K562 (cell line): Measurements from ENCODE around the gene KAZN. TPM values are rescaled to one million over a fixed set of nuclear protein-coding genes. Genes with fewer than 3 reads are reported as not detected.

ENCODE experiments used
- ATAC-seq: fragments of 200-7000 bp; cut with Tn5 transposase; 3 replicates; pipeline ENCODE4 v1.9.1; 2020; ENCODE audit warnings: moderate library complexity
- BruUV-seq: library from RNA; stranded (reverse); fragments of 400-500 nt; replicated peaks from 2 replicates; lab custom pipeline; 2021; lab: Mats Ljungman, UMichigan
- CTCF ChIA-PET: fragments of 300-600 bp; formaldehyde crosslinking; extraction: SDS; loops from one replicate; lab custom pipeline; 2021; ENCODE audit warnings: low intra/inter-chr PET ratio; lab: Yijun Ruan, JAX
- POLR2A ChIA-PET: fragments of 300-600, 350-650 bp; sonication (Branson Sonifier 250); formaldehyde crosslinking; extraction: SDS; loops from one replicate; lab custom pipeline; 2021; ENCODE audit warnings: antibody characterized with exemption, inconsistent platforms; lab: Yijun Ruan, JAX
- DNase-seq, 4 experiments: peaks; one replicate each; pipeline versions ENCODE4 v3.0.0 to v3.0.0-alpha.2; 2011 to 2018; ENCODE audit warnings: low spot score in 3 of 4, mixed read lengths in 3 of 4; ENCODE audit errors: extremely low read depth in 1 of 4
- FAIRE-seq: peaks from 2 replicates; lab custom pipeline; 2011; peaks lifted over from hg19 to GRCh38; lab: Jason Lieb, UNC
- H2AFZ ChIP-seq: 2 replicates; pipeline ENCODE4 v1.6.0; 2011; ENCODE audit warnings: low read depth, low read length, control low read depth, inconsistent platforms
- H3K27ac ChIP-seq: fragments of 200-600 bp; 3 replicates; pipeline ENCODE4 v1.8.0; 2011; ENCODE audit warnings: low read depth, mild to moderate bottlenecking, control low read depth, inconsistent platforms, low read length, moderate library complexity, mixed read lengths; ENCODE audit errors: extremely low read depth
- H3K27me3 ChIP-seq, 2 experiments: fragments of 300-600 bp in 1 of 2; 2 replicates in 1 of 2; 3 replicates in 1 of 2; pipeline versions ENCODE4 v1.6.0 to v1.8.0; 2011; ENCODE audit warnings: inconsistent platforms in 2 of 2, low read length in 2 of 2, mild to moderate bottlenecking in 1 of 2, mixed read lengths in 1 of 2, moderate library complexity in 1 of 2; ENCODE audit not compliant: control insufficient read depth in 2 of 2, insufficient read depth in 2 of 2
- H3K36me3 ChIP-seq: fragments of 300-600 bp; 3 replicates; pipeline ENCODE4 v1.8.0; 2011; ENCODE audit warnings: mild to moderate bottlenecking, low read length, inconsistent platforms; ENCODE audit not compliant: control insufficient read depth, insufficient read depth
- H3K4me1 ChIP-seq, 2 experiments: fragments of 200-600 bp in 1 of 2; replicated peaks in 1 of 2; 2 replicates in 1 of 2; 3 replicates in 1 of 2; pipeline versions ENCODE4 v1.5.1 to v1.8.0; 2011; ENCODE audit warnings: inconsistent platforms in 2 of 2, low read length in 2 of 2, mild to moderate bottlenecking in 1 of 2, mixed read lengths in 1 of 2, moderate library complexity in 1 of 2; ENCODE audit not compliant: control insufficient read depth in 2 of 2, insufficient read depth in 2 of 2
- H3K4me2 ChIP-seq: 2 replicates; pipeline ENCODE4 v1.6.1; 2011; ENCODE audit warnings: low read length, control low read depth, inconsistent platforms, mixed read lengths; ENCODE audit not compliant: insufficient read depth
- H3K4me3 ChIP-seq: fragments of 200-600 bp; sonication (generic), shearing (Covaris generic); 2 replicates; pipeline ENCODE4 v1.5.1; 2016; ENCODE audit warnings: control low read depth, inconsistent platforms
- H3K79me2 ChIP-seq: fragments of 200-600 bp; 3 replicates; pipeline ENCODE4 v1.8.0; 2011; ENCODE audit warnings: low read length, inconsistent platforms; ENCODE audit not compliant: control insufficient read depth, insufficient read depth
- H3K9ac ChIP-seq, 2 experiments: 2 replicates each; pipeline versions ENCODE4 v1.6.0 to v1.6.1; 2011; ENCODE audit warnings: low read depth in 2 of 2, low read length in 2 of 2, control low read depth in 1 of 2, inconsistent platforms in 1 of 2, mild to moderate bottlenecking in 1 of 2, mixed read lengths in 1 of 2; ENCODE audit not compliant: insufficient read depth in 1 of 2
- H3K9me1 ChIP-seq: one replicate; pipeline ENCODE4 v1.6.0; 2011; ENCODE audit warnings: inconsistent platforms, mild to moderate bottlenecking, low read length, moderate library complexity; ENCODE audit not compliant: control insufficient read depth, insufficient read depth
- H3K9me3 ChIP-seq: replicated peaks from 2 replicates; pipeline ENCODE4 v1.5.1; 2011; ENCODE audit warnings: low read depth, low read length, inconsistent platforms; ENCODE audit not compliant: control insufficient read depth, insufficient read depth
- H4K20me1 ChIP-seq: replicated peaks from 2 replicates; pipeline ENCODE4 v1.6.1; 2011; ENCODE audit warnings: low read length, inconsistent platforms, mixed read lengths; ENCODE audit not compliant: control insufficient read depth, insufficient read depth
- ADNP ChIP-seq: fragments of 200-800 bp; sonication (Bioruptor generic); IDR thresholded peaks from 2 replicates; pipeline ENCODE4 v1.6.1; 2016; ENCODE audit warnings: missing genetic modification characterization, missing compliant biosample characterization
- BCOR ChIP-seq: fragments of 450-650 bp; IDR thresholded peaks from 2 replicates; pipeline ENCODE4 v1.6.1; 2016
- BHLHE40 ChIP-seq: IDR thresholded peaks from 2 replicates; pipeline ENCODE4 v1.6.1; 2011; ENCODE audit warnings: low read length, improper control_type of control experiment
- ESRRA ChIP-seq: fragments of 450-650 bp; IDR thresholded peaks from 2 replicates; pipeline ENCODE4 v1.6.1; 2014; ENCODE audit warnings: low read depth, mild to moderate bottlenecking, moderate library complexity, borderline replicate concordance
- HDAC2 ChIP-seq: fragments of 450-650 bp; IDR thresholded peaks from 2 replicates; pipeline ENCODE4 v1.6.1; 2016; ENCODE audit warnings: mild to moderate bottlenecking
- HDGF ChIP-seq: fragments of 450-650 bp; IDR thresholded peaks from 2 replicates; pipeline ENCODE4 v1.6.1; 2016
- KDM1A ChIP-seq, 2 experiments: fragments of 450-650 bp; IDR thresholded peaks; 2 replicates each; pipeline ENCODE4 v1.6.1; 2016; ENCODE audit warnings: mild to moderate bottlenecking in 2 of 2
- MCM2 ChIP-seq: fragments of 450-650 bp; IDR thresholded peaks from 2 replicates; pipeline ENCODE4 v1.6.1; 2017; ENCODE audit warnings: low read depth, mild to moderate bottlenecking
- RBBP5 ChIP-seq: fragments of 200-600 bp; sonication (generic); IDR thresholded peaks from 2 replicates; pipeline ENCODE4 v1.6.1; 2012; ENCODE audit warnings: borderline replicate concordance, mild to moderate bottlenecking, low read length, control low read depth, inconsistent platforms; ENCODE audit not compliant: insufficient read depth, poor library complexity, severe bottlenecking
- RBM25 ChIP-seq: fragments of 200-400 bp; formaldehyde crosslinking; IDR thresholded peaks from 2 replicates; pipeline ENCODE4 v1.6.1; 2018; ENCODE audit warnings: low read length, low read depth, moderate library complexity; ENCODE audit not compliant: severe bottlenecking
- RCOR1 ChIP-seq, 2 experiments: IDR thresholded peaks; 2 replicates each; pipeline ENCODE4 v1.6.1; 2012; ENCODE audit warnings: low read depth in 2 of 2, low read length in 2 of 2, borderline replicate concordance in 1 of 2, improper control_type of control experiment in 1 of 2
- ZKSCAN8 ChIP-seq: fragments of 200-800 bp; sonication (Bioruptor generic); IDR thresholded peaks from 2 replicates; pipeline ENCODE4 v1.6.1; 2016; ENCODE audit warnings: missing genetic modification characterization, missing compliant biosample characterization
- WGBS: fragments of 100-300 bp; shearing (Covaris generic); methylation state at CpG from one replicate; pipeline ENCODE4 v1.1.6; 2016; ENCODE audit warnings: low coverage, mixed read lengths; ENCODE audit not compliant: insufficient coverage; ENCODE audit errors: missing lambda C conversion rate; 5-methylcytosine and 5-hydroxymethylcytosine counted together
- in situ Hi-C: fragments of 300-500 bp; cut with MboI; formaldehyde crosslinking; loops from 4 replicates; pipeline ENCODE4 v1.15.0; 2018; ENCODE audit warnings: inconsistent platforms, mixed read lengths
- intact Hi-C: fragments of 100-400 bp; cut with micrococcal nuclease; formaldehyde crosslinking; loops from 2 replicates; pipeline ENCODE4 v1.14.2; 2022
- polyA plus RNA-seq, 8 experiments: library from polyadenylated mRNA; depleted of rRNA in 4 of 8; stranded (reverse) in 5 of 8; unstranded in 3 of 8; fragments of >200 nt; fragmentation: Nextera tagmentation in 2 of 8; fragmentation: Illumina TruSeq in 1 of 8; extraction: Ambion mirVana in 2 of 8; extraction: Trizol in 1 of 8; gene quantifications; 2 replicates each; pipeline versions ENCODE4 v1.2.1 to v1.2.3, GENCODE V29; 2011 to 2014; ENCODE audit warnings: inconsistent platforms in 1 of 8, missing spikeins in 1 of 8
- total RNA-seq, 7 experiments: library from RNA; depleted of rRNA in 6 of 7; stranded (reverse); fragments of >200 nt in 6 of 7; fragmentation: Illumina TruSeq in 2 of 7; extraction: Trizol in 2 of 7; gene quantifications; 2 replicates each; pipeline versions ENCODE4 v1.2.1 to v1.2.3, GENCODE V29; 2011 to 2021; ENCODE audit warnings: low replicate concordance in 1 of 7

KAZN gene
- total and polyA plus RNA-seq, 9 of the 15 experiments (the other 6 are each of a cell fraction or from before 2014, with no cell fraction given): 2.1 to 21.6 (median 5.4) TPM

GRCh38 chr1:15039017-15039648 is 440.6 kb downstream of the KAZN start:
- no peak for FAIRE-seq

DNA sequence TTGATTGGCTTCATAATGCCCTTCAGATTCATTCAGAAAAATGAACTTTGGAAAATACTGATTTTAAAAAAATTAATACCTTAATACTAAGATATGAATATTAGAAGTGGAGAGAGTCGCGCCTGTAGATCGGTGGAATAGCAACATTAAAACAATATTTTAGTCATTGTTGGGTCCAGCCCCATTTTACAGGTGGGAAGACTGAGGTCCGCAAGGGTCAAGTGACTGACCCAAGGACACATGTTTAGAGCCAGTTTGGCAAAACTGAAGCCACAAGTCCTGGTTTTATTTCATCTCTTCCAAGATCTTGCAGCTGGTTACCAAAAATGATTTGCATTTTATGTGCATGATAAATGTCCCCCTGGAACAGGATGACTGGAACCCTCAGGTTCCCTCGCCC is 441.4 kb downstream of the KAZN start:
- in situ Hi-C loops: loop anchor here (10.0 kb wide), 2 partner anchors 925 to 1075 kb away; no protein-coding TSS in a partner anchor
- no TSS peak for BruUV-seq
- Histone ChIP-seq H3K4me3 (no peak overlapping the region), H2AFZ (no peak overlapping the region), H3K27ac (no peak overlapping the region), H3K36me3 (peaks cover 15% of the 10 kb centered on the region; the same call in 2 of the 3 replicates), H3K9me3 (no peaks in the 10 kb centered on the region), H3K9me1 (no peaks in the 10 kb centered on the region), H3K4me2 (no peak overlapping the region), H3K9ac (no peak overlapping the region), H4K20me1 (no peaks in the 10 kb centered on the region), H3K27me3 (no peaks in the 10 kb centered on the region; a peak in 1 of 5 replicates), H3K4me1 (peaks cover 0 to 3% of the 10 kb centered on the region in 2 experiments; a peak in 1 of 5 replicates), H3K79me2 (no peaks in the 10 kb centered on the region)
- FAIRE-seq (no peak), ATAC-seq (no peak), DNase-seq (no peak)
- whole genome bisulfite sequencing: 89% methylated on average over 5 of the region's 5 CpGs
- intact Hi-C loops: loop anchor here (10.0 kb wide), 2 partner anchors 465 to 1075 kb away; no protein-coding TSS in a partner anchor
- CTCF ChIA-PET: no interaction called here
- POLR2A ChIA-PET: no interaction called here
- TF ChIP-seq ESRRA (peak; percentile 86), MCM2 (no peak), KDM1A (IDR thresholded peaks at IDR 0.05) (0 out of 4 replicates have a peak, but pooled peaks of 1 of the 2 experiments have one; percentile 16), RCOR1 (IDR thresholded peaks at IDR 0.05; ENCODE audit: borderline replicate concordance in 1 of 2, low read depth in 2 of 2, low read length in 2 of 2) (peak in 1 of 2 experiments; percentile 68; a peak in 2 of 4 replicates), HDGF (no peak), ADNP (tag) (0 out of 2 replicates have a peak, but pooled peaks have one; percentile 43), RBM25 (peak; percentile 92), BCOR (peak; percentile 67), HDAC2 (no peak), RBBP5 (no peak)

More at GRCh38 chr1:15039017-15039648, 440.6 kb downstream of the KAZN start:
- H3K4me1 ChIP-seq: peaks cover 0 to 9% of the 10 kb centered on the region in 2 experiments; a peak in 1 of 5 replicates
- no peak overlapping the region for H3K4me3 ChIP-seq
- ATAC-seq (no peak), DNase-seq (no peak)
- no TSS peak for BruUV-seq
- H3K4me2 ChIP-seq: no peak overlapping the region
- TF ChIP-seq BHLHE40 (no peak), ZKSCAN8 (CRISPR knock-in tag) (peak; percentile 97; the same call in 1 of the 2 replicates)
- no peak overlapping the region for H2AFZ ChIP-seq
- no peaks in the 10 kb centered on the region for H3K9me1 ChIP-seq
- in situ Hi-C loops (no loop called here), intact Hi-C loops (no loop called here)
- H3K27ac ChIP-seq: no peak overlapping the region
- no peaks in the 10 kb centered on the region; a peak in 1 of 5 replicates for H3K27me3 ChIP-seq
- CTCF ChIA-PET: interaction anchor here (1.2 kb wide), 1 partner anchor 266 kb away, joined by 3 read pairs; no protein-coding TSS in a partner anchor
- no peaks in the 10 kb centered on the region for H4K20me1 ChIP-seq
- peaks cover 16% of the 10 kb centered on the region; the same call in 2 of the 3 replicates for H3K36me3 ChIP-seq
- no peak overlapping the region for H3K9ac ChIP-seq
- POLR2A ChIA-PET: interaction anchor here (0.6 kb wide), 1 partner anchor 351 kb away, joined by 3 read pairs; no protein-coding TSS in a partner anchor
- no peaks in the 10 kb centered on the region for H3K79me2 ChIP-seq
- H3K9me3 ChIP-seq: no peaks in the 10 kb centered on the region
- WGBS: 62% methylated on average over 8 of the region's 9 CpGs
